GM12878 (cell line): Measurements from ENCODE around the gene CYREN. TPM values are rescaled to one million over a fixed set of nuclear protein-coding genes. Genes with fewer than 3 reads are reported as not detected.

Experiments
- ATAC-seq: fragments of 200-7000 bp; cut with Tn5 transposase; 3 replicates; pipeline ENCODE4 v1.9.1; 2020; ENCODE audit warnings: mild to moderate bottlenecking, moderate library complexity
- BruUV-seq: library from RNA; stranded (reverse); fragments of 400-500 nt; replicated peaks from 2 replicates; lab custom pipeline; 2021; lab: Mats Ljungman, UMichigan
- CTCF ChIA-PET: fragments of 300-600 bp; sonication (Branson Sonifier 250); formaldehyde crosslinking; extraction: SDS; loops from one replicate; lab custom pipeline; 2021; ENCODE audit warnings: inconsistent platforms; lab: Yijun Ruan, JAX
- POLR2A ChIA-PET: fragments of 350-600 bp; formaldehyde crosslinking; extraction: SDS; loops from one replicate; lab custom pipeline; 2021; ENCODE audit warnings: inconsistent platforms; lab: Charles Lee
- RAD21 ChIA-PET: fragments of 300-600 bp; sonication (Branson Sonifier 250); formaldehyde crosslinking; loops from one replicate; lab custom pipeline; 2023; ENCODE audit warnings: antibody characterized with exemption; ENCODE audit not compliant: unreplicated experiment; lab: Charles Lee
- SMC1A ChIA-PET: fragments of 300-600 bp; sonication (Branson Sonifier 250); formaldehyde crosslinking; loops from one replicate; lab custom pipeline; 2023; ENCODE audit not compliant: unreplicated experiment, uncharacterized antibody; lab: Charles Lee
- DNase-seq: peaks from one replicate; pipeline ENCODE4 v3.0.0-alpha.2; 2011; ENCODE audit warnings: low read depth, low spot score
- FAIRE-seq: peaks from 3 replicates; lab custom pipeline; 2011; peaks lifted over from hg19 to GRCh38; lab: Jason Lieb, UNC
- H2AFZ ChIP-seq: 2 replicates; pipeline ENCODE4 v1.6.0; 2011; ENCODE audit warnings: low read depth, low read length, control low read depth; ENCODE audit not compliant: control insufficient read depth
- H3K27ac ChIP-seq: 2 replicates; pipeline ENCODE4 v1.5.1; 2011; ENCODE audit warnings: control low read depth; ENCODE audit not compliant: control insufficient read depth, insufficient read depth
- H3K27me3 ChIP-seq, 2 experiments: replicated peaks in 1 of 2; 2 replicates each; pipeline versions ENCODE4 v1.6.0 to v1.6.1; 2011; ENCODE audit warnings: low read length in 1 of 2; ENCODE audit not compliant: control insufficient read depth in 2 of 2, insufficient read depth in 2 of 2
- H3K36me3 ChIP-seq, 2 experiments: 2 replicates each; pipeline ENCODE4 v1.5.1; 2011; ENCODE audit warnings: low read length in 1 of 2; ENCODE audit not compliant: control insufficient read depth in 2 of 2, insufficient read depth in 2 of 2
- H3K4me1 ChIP-seq: 2 replicates; pipeline ENCODE4 v1.6.1; 2011; ENCODE audit warnings: mild to moderate bottlenecking, low read length, moderate library complexity, mixed read lengths; ENCODE audit not compliant: control insufficient read depth, insufficient read depth
- H3K4me2 ChIP-seq: 2 replicates; pipeline ENCODE4 v1.6.0; 2011; ENCODE audit warnings: control low read depth; ENCODE audit not compliant: control insufficient read depth, insufficient read depth
- H3K4me3 ChIP-seq: fragments of 200-600 bp; sonication (generic); 2 replicates; pipeline ENCODE4 v1.5.1; 2016
- H3K79me2 ChIP-seq: 2 replicates; pipeline ENCODE4 v1.6.0; 2011; ENCODE audit warnings: low read length; ENCODE audit not compliant: control insufficient read depth, insufficient read depth
- H3K9ac ChIP-seq: 2 replicates; pipeline ENCODE4 v1.8.0; 2011; ENCODE audit warnings: low read length, control low read depth, mixed read lengths; ENCODE audit not compliant: control insufficient read depth, insufficient read depth
- H3K9me3 ChIP-seq: replicated peaks from 3 replicates; pipeline ENCODE4 v1.5.1; 2011; ENCODE audit warnings: mild to moderate bottlenecking, low read length; ENCODE audit not compliant: control insufficient read depth, insufficient read depth
- H4K20me1 ChIP-seq: 2 replicates; pipeline ENCODE4 v1.6.0; 2011; ENCODE audit not compliant: control insufficient read depth, insufficient read depth
- CBX5 ChIP-seq: sonication (generic); IDR thresholded peaks from 2 replicates; pipeline ENCODE4 v1.6.1; 2016; ENCODE audit warnings: low read depth, moderate library complexity, mild to moderate bottlenecking, inconsistent platforms
- EP300 ChIP-seq, 2 experiments: fragments of 150-350 bp in 1 of 2; IDR thresholded peaks; 2 replicates each; pipeline ENCODE4 v1.6.1; 2011 to 2012; ENCODE audit warnings: low read depth in 2 of 2, low read length in 2 of 2, borderline replicate concordance in 1 of 2, improper control_type of control experiment in 1 of 2, inconsistent platforms in 1 of 2; ENCODE audit not compliant: control insufficient read depth in 1 of 2
- HDGF ChIP-seq: fragments of 450-650 bp; IDR thresholded peaks from 2 replicates; pipeline ENCODE4 v1.6.1; 2016; ENCODE audit warnings: antibody characterized with exemption
- MYC ChIP-seq: IDR thresholded peaks from 2 replicates; pipeline ENCODE4 v1.6.1; 2011; ENCODE audit warnings: mild to moderate bottlenecking, low read length, moderate library complexity, inconsistent platforms; ENCODE audit not compliant: insufficient read depth, insufficient replicate concordance, insufficient read length, severe bottlenecking
- POLR2A ChIP-seq: IDR thresholded peaks from 2 replicates; pipeline ENCODE4 v1.6.1; 2011; ENCODE audit warnings: low read depth, mild to moderate bottlenecking, low read length
- SREBF1 ChIP-seq: IDR thresholded peaks from 2 replicates; pipeline ENCODE4 v1.6.1; 2012; ENCODE audit warnings: mild to moderate bottlenecking, low read length
- YBX1 ChIP-seq: fragments of 450-650 bp; IDR thresholded peaks from 2 replicates; pipeline ENCODE4 v1.6.1; 2016; ENCODE audit warnings: antibody characterized with exemption
- WGBS: methylation state at CpG from one replicate; pipeline ENCODE4 v1.1.6; 2016; ENCODE audit warnings: low lambda C conversion rate; ENCODE audit not compliant: insufficient replicate concordance, insufficient coverage; ENCODE audit errors: missing lambda C conversion rate; 5-methylcytosine and 5-hydroxymethylcytosine counted together
- in situ Hi-C: fragments of 300-500 bp; cut with MboI; formaldehyde crosslinking; loops from 9 replicates; pipeline ENCODE4 v1.14.3; 2018; ENCODE audit warnings: mixed read lengths
- intact Hi-C: fragments of 100-400 bp; cut with micrococcal nuclease; formaldehyde crosslinking; loops from one replicate; pipeline ENCODE4 v1.14.2; 2022; ENCODE audit not compliant: unreplicated experiment
- polyA plus RNA-seq, 11 experiments: library from polyadenylated mRNA; depleted of rRNA in 4 of 11; unstranded in 6 of 11; stranded (reverse) in 5 of 11; fragments of >200 nt; fragmentation: Nextera tagmentation in 4 of 11; fragmentation: Illumina TruSeq in 1 of 11; extraction: Ambion mirVana in 4 of 11; extraction: Trizol in 1 of 11; gene quantifications; 1 replicate in 1 of 11; 2 replicates in 10 of 11; pipeline versions ENCODE4 v1.2.1 to v1.2.3, GENCODE V29; 2011 to 2016; ENCODE audit warnings: inconsistent platforms in 2 of 11, missing spikeins in 2 of 11, low read depth in 1 of 11
- total RNA-seq, 4 experiments: library from RNA; depleted of rRNA in 3 of 4; stranded (reverse); fragments of >200 nt in 3 of 4; fragmentation: Illumina TruSeq in 1 of 4; extraction: Trizol in 1 of 4; gene quantifications; 2 replicates each; pipeline versions ENCODE4 v1.2.1 to v1.2.3, GENCODE V29; 2013 to 2021

CYREN gene
- total and polyA plus RNA-seq, 10 of the 15 experiments (the other 5 are each of a cell fraction or from before 2014, with no cell fraction given): 8.7 to 64.3 (median 55.7) TPM

- Histone ChIP-seq H3K9ac (no peak overlapping the region), H4K20me1 (no peaks in the 10 kb centered on the region), H3K27me3 (no peaks in the 10 kb centered on the region), H3K36me3 (peaks cover 34 to 35% of the 10 kb centered on the region in 2 experiments), H3K79me2 (peaks cover 43% of the 10 kb centered on the region), H3K4me2 (no peak overlapping the region), H3K9me3 (peaks cover 16% of the 10 kb centered on the region), H3K27ac (peak overlapping the region; percentile 20), H2AFZ (no peak overlapping the region), H3K4me1 (peaks cover 42% of the 10 kb centered on the region), H3K4me3 (no peak overlapping the region)
- in situ Hi-C loops (loop anchor here (10.0 kb wide), 1 partner anchor 518 kb away; the partner anchor contains the start of gene BPGM), intact Hi-C loops (no loop called here)
- ChIA-PET SMC1A (interaction anchor here (0.9 to 7.0 kb wide), 3 partner anchors 14 to 176 kb away, joined by 4 to 108 read pairs (median 26); partner anchors contain the start of genes AGBL3 and TMEM140), POLR2A (interaction anchor here (2.2 to 15.9 kb wide), 2 partner anchors 15 to 46 kb away, joined by 6 to 169 read pairs; partner anchors contain the start of gene TMEM140), RAD21 (interaction anchor here (3.2 to 9.0 kb wide), 2 partner anchors 13 to 176 kb away, joined by 39 to 84 read pairs; partner anchors contain the start of genes AGBL3 and TMEM140), CTCF (interaction anchor here (2.5 kb wide), 1 partner anchor 11 kb away, joined by 10 read pairs; no protein-coding TSS in a partner anchor)
- TF ChIP-seq MYC (no peak), CBX5 (0 out of 2 replicates have a peak, but pooled peaks have one; percentile 31)
- BruUV-seq: no TSS peak
- ATAC-seq: no peak
- WGBS: 97% methylated on average over 2 of the region's 2 CpGs
- no peak for FAIRE-seq
- no peak for DNase-seq
Measured at GRCh38 chr7:135162382-135163001, 8.0 kb downstream of the CYREN start.

- Histone ChIP-seq H3K4me1 (peaks cover 34% of the 10 kb centered on the region), H3K9me3 (peaks cover 20% of the 10 kb centered on the region), H3K4me3 (no peak overlapping the region), H2AFZ (no peak overlapping the region), H3K4me2 (no peak overlapping the region), H3K27me3 (no peaks in the 10 kb centered on the region), H4K20me1 (no peaks in the 10 kb centered on the region), H3K9ac (no peak overlapping the region), H3K79me2 (peaks cover 39% of the 10 kb centered on the region), H3K36me3 (peaks cover 29% of the 10 kb centered on the region in 2 experiments), H3K27ac (peak overlapping the region; percentile 5; the same call in 1 of the 2 replicates)
- RAD21 ChIA-PET: interaction anchor here (0.8 to 9.0 kb wide), 8 partner anchors 7 to 175 kb away, joined by 3 to 84 read pairs (median 10); partner anchors contain the start of genes AGBL3 and TMEM140
- FAIRE-seq: no peak
- 89% methylated on average over 6 of the region's 6 CpGs for WGBS
- in situ Hi-C loops: loop anchor here (10.0 kb wide), 1 partner anchor 517 kb away; the partner anchor contains the start of gene BPGM
- peak; percentile 11 for ATAC-seq
- no peak for DNase-seq
- TF ChIP-seq SREBF1 (no peak), EP300 (IDR thresholded peaks at IDR 0.05; ENCODE audit: borderline replicate concordance in 1 of 2, control insufficient read depth in 1 of 2, low read depth in 2 of 2, low read length in 2 of 2) (no peak), YBX1 (no peak), HDGF (0 out of 2 replicates have a peak, but pooled peaks have one; percentile 28), POLR2A (peak; percentile 50)
- intact Hi-C loops: no loop called here
- no TSS peak for BruUV-seq
- SMC1A ChIA-PET: interaction anchor here (0.7 to 7.0 kb wide), 9 partner anchors 8 to 175 kb away, joined by 3 to 108 read pairs (median 12); partner anchors contain the start of genes AGBL3, CYREN and TMEM140
- CTCF ChIA-PET: interaction anchor here (1.1 to 4.4 kb wide), 8 partner anchors 10 to 514 kb away, joined by 3 to 28 read pairs (median 8); partner anchors contain the start of genes AGBL3 and TMEM140
- POLR2A ChIA-PET: interaction anchor here (2.2 to 15.9 kb wide), 5 partner anchors 9 to 174 kb away, joined by 6 to 169 read pairs (median 19); partner anchors contain the start of genes AGBL3, CYREN and TMEM140
Measured at GRCh38 chr7:135161669-135162068, 8.8 kb downstream of the CYREN start.
